Tibial nerve (tissue), 4 donors: ENCODE measurements around the gene OR8B3. TPM values are rescaled to one million over a fixed set of nuclear protein-coding genes. Genes with fewer than 3 reads are reported as not detected.
"Not testable (repeated sequence)": the region's sequence is repeated elsewhere in the genome, so short reads cannot be mapped to it uniquely, and the experiment has no call there.

Experiments used
- DNase-seq, 2 donors: peaks; one replicate each; pipeline ENCODE4 v3.0.0-alpha.2; 2019; ENCODE audit warnings: low spot score in 2 of 2
- H3K27ac ChIP-seq, 4 donors: fragments of 200-600 bp; sonication (generic) in 3 of 4; one replicate each; pipeline ENCODE4 v1.5.1; 2017 to 2019; ENCODE audit warnings: mild to moderate bottlenecking in 1 of 4
- H3K27me3 ChIP-seq, 2 donors: fragments of 200-600 bp; sonication (generic) in 1 of 2; one replicate each; pipeline versions ENCODE4 v1.5.1 to v1.6.0; 2017 to 2019
- H3K36me3 ChIP-seq, 3 donors: fragments of 200-600 bp; sonication (generic); one replicate each; pipeline ENCODE4 v1.5.1; 2018 to 2019
- H3K4me1 ChIP-seq, 4 donors: fragments of 200-600 bp; sonication (generic) in 3 of 4; one replicate each; pipeline ENCODE4 v1.5.1; 2017 to 2019
- H3K4me3 ChIP-seq, 4 donors: fragments of 200-600 bp; sonication (generic) in 3 of 4; one replicate each; pipeline ENCODE4 v1.5.1; 2017 to 2019; ENCODE audit warnings: mild to moderate bottlenecking in 1 of 4, moderate library complexity in 1 of 4
- H3K9me3 ChIP-seq, 4 donors: fragments of 200-600 bp; sonication (generic) in 3 of 4; one replicate each; pipeline ENCODE4 v1.5.1; 2017 to 2019
- EP300 ChIP-seq, 2 donors: sonication (generic); formaldehyde crosslinking; IDR thresholded peaks; one replicate each; pipeline ENCODE4 v1.6.1; 2017; ENCODE audit warnings: antibody characterized with exemption in 2 of 2, mild to moderate bottlenecking in 1 of 2
- POLR2A ChIP-seq, 2 donors: fragments of 450-650 bp; IDR thresholded peaks; one replicate each; pipeline ENCODE4 v1.6.1; 2017; ENCODE audit warnings: antibody characterized with exemption in 2 of 2, mild to moderate bottlenecking in 2 of 2, moderate library complexity in 2 of 2
- WGBS, 2 donors: methylation state at CpG; one replicate each; pipeline ENCODE4 v1.1.5; 2018; 5-methylcytosine and 5-hydroxymethylcytosine counted together
- total RNA-seq, 4 donors: library from RNA; depleted of rRNA; stranded (reverse); fragments of >200 nt; gene quantifications; one replicate each; pipeline ENCODE4 v1.1.0, GENCODE V29; 2016
- TF ChIP-seq, protein P1 (sequence below), 5 experiments: fragments of 200-600 bp in 3 of 5; fragments of 450-650 bp in 2 of 5; sonication (generic) in 3 of 5; IDR thresholded peaks; one replicate each; pipeline ENCODE4 v1.5.1; 2016 to 2019; ENCODE audit warnings: antibody characterized with exemption in 5 of 5, mild to moderate bottlenecking in 3 of 5, moderate library complexity in 2 of 5

The OR8B3 gene
- total RNA-seq, 4 donors from 2014 or later, result not detected

GRCh38 chr11:124424384-124424921 lies 25.6 kb upstream of the OR8B3 start, which contains the start of gene OR8B4:
Gene OR8B4, minus strand, starts transcription at chr11:124424871. Its CDS starts 0 bp downstream, at chr11:124424871.
- 94% methylated on average over 2 of the region's 2 CpGs for WGBS, 2 donors
- Histone ChIP-seq H3K27me3 (no peaks in the 10 kb centered on the region), H3K4me3 (no peak within 1 kb of the TSS), H3K9me3 (peaks cover 0 to 2% (median 0%) of the 10 kb centered on the region in 4 donors), H3K4me1 (no peaks in the 10 kb centered on the region), H3K27ac (no peak within 1 kb of the TSS), H3K36me3 (no peaks in the 10 kb centered on the region)
- no peak for DNase-seq
- TF ChIP-seq EP300 (IDR thresholded peaks at IDR 0.05), result no peak
- no peak for TF ChIP-seq POLR2A (IDR thresholded peaks at IDR 0.05)
- TF ChIP-seq, protein P1, sequence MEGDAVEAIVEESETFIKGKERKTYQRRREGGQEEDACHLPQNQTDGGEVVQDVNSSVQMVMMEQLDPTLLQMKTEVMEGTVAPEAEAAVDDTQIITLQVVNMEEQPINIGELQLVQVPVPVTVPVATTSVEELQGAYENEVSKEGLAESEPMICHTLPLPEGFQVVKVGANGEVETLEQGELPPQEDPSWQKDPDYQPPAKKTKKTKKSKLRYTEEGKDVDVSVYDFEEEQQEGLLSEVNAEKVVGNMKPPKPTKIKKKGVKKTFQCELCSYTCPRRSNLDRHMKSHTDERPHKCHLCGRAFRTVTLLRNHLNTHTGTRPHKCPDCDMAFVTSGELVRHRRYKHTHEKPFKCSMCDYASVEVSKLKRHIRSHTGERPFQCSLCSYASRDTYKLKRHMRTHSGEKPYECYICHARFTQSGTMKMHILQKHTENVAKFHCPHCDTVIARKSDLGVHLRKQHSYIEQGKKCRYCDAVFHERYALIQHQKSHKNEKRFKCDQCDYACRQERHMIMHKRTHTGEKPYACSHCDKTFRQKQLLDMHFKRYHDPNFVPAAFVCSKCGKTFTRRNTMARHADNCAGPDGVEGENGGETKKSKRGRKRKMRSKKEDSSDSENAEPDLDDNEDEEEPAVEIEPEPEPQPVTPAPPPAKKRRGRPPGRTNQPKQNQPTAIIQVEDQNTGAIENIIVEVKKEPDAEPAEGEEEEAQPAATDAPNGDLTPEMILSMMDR (IDR thresholded peaks at IDR 0.05), result no peak

- no peak for TF ChIP-seq POLR2A (IDR thresholded peaks at IDR 0.05)
- TF ChIP-seq, protein P1 (IDR thresholded peaks at IDR 0.05), result no peak
- no peak for TF ChIP-seq EP300 (IDR thresholded peaks at IDR 0.05)
- H3K27ac ChIP-seq, result no peak overlapping the region
- DNase-seq, result no peak
- H3K27me3 ChIP-seq, result no peaks in the 10 kb centered on the region
- no peaks in the 10 kb centered on the region for H3K36me3 ChIP-seq
- no peak overlapping the region for H3K4me3 ChIP-seq
- no peaks in the 10 kb centered on the region for H3K9me3 ChIP-seq
- H3K4me1 ChIP-seq, result no peaks in the 10 kb centered on the region
- 61 to 68% methylated on average over 4 of the region's 4 CpGs for WGBS, 2 donors
Measured at GRCh38 chr11:124421043-124421442, 22.2 kb upstream of the OR8B3 start.

DNA sequence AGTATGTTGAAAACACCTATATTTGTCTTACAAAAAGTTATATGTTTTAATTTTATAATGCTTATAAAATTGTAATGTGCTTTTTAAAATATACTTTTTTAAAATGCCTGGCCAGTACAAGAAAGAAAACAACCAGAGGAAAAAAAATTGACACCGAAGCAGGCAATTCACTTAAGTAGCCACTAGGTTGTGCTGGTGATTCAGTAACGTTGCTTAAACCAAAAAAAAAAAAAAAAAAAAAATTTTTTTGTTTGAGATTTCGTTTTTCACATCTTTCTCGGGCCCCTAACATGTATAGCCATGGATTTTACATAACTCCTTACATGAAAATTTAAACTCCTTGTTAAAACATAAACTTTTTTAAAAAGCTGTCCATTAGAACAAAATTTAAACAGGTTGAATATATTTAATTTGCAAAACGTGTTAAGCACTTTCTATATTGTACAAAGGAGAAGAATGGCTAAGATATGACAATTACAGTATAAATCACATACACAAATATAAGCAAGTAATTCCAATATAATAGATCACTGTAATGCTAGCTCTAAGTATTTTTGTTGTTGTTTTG lies 16.6 kb upstream of the OR8B3 start:
- WGBS, 2 donors, result 14 to 19% methylated on average over 5 of the region's 5 CpGs
- TF ChIP-seq, protein P1 (IDR thresholded peaks at IDR 0.05), result peak in 3 of 5 experiments; percentile 26 to 50 (median 28)
- no peak for TF ChIP-seq EP300 (IDR thresholded peaks at IDR 0.05)

GRCh38 chr11:124409906-124410305 lies 11.1 kb upstream of the OR8B3 start:
- WGBS, 2 donors, result 87 to 89% methylated on average over 7 of the region's 7 CpGs

More for the DNA sequence above, 16.6 kb upstream of the OR8B3 start:
- Histone ChIP-seq H3K27me3 (no peaks in the 10 kb centered on the region), H3K36me3 (no peaks in the 10 kb centered on the region), H3K4me1 (no peaks in the 10 kb centered on the region), H3K9me3 (no peaks in the 10 kb centered on the region), H3K27ac (no peak overlapping the region), H3K4me3 (no peak overlapping the region)
- no peak for DNase-seq

GRCh38 chr11:124405581-124405980 lies 6.8 kb upstream of the OR8B3 start:
- Histone ChIP-seq H3K36me3 (no peaks in the 10 kb centered on the region), H3K27me3 (no peaks in the 10 kb centered on the region), H3K9me3 (no peaks in the 10 kb centered on the region), H3K4me1 (no peaks in the 10 kb centered on the region), H3K4me3 (no peak overlapping the region), H3K27ac (no peak overlapping the region)
- no peak for DNase-seq
- 22 to 31% methylated on average over 2 of the region's 2 CpGs for WGBS, 2 donors
- TF ChIP-seq POLR2A (IDR thresholded peaks at IDR 0.05), result no peak
- no peak for TF ChIP-seq EP300 (IDR thresholded peaks at IDR 0.05)
- TF ChIP-seq, protein P1 (IDR thresholded peaks at IDR 0.05), result no peak

More at GRCh38 chr11:124409906-124410305, 11.1 kb upstream of the OR8B3 start:
- DNase-seq, result no peak
- no peaks in the 10 kb centered on the region for H3K36me3 ChIP-seq
- no peaks in the 10 kb centered on the region for H3K4me1 ChIP-seq
- TF ChIP-seq EP300 (IDR thresholded peaks at IDR 0.05) (no peak), POLR2A (IDR thresholded peaks at IDR 0.05) (no peak)
- TF ChIP-seq, protein P1 (IDR thresholded peaks at IDR 0.05), result no peak
- no peak overlapping the region for H3K27ac ChIP-seq
- no peaks in the 10 kb centered on the region for H3K9me3 ChIP-seq
- no peak overlapping the region for H3K4me3 ChIP-seq
- no peaks in the 10 kb centered on the region for H3K27me3 ChIP-seq

- H3K4me3 ChIP-seq, H3K27me3 ChIP-seq, H3K27ac ChIP-seq, DNase-seq, H3K4me1 ChIP-seq, H3K36me3 ChIP-seq, H3K9me3 ChIP-seq: not testable (repeated sequence)
- WGBS, 2 donors, result 85 to 93% methylated on average over 18 to 25 of the region's 27 CpGs
Measured at GRCh38 chr11:124403186-124403585, 4.4 kb upstream of the OR8B3 start.
